Spinal cord (tissue), 10 donors: ENCODE data around the gene DNMT1. TPM values are rescaled to one million over a fixed set of nuclear protein-coding genes. Genes with fewer than 3 reads are reported as not detected.
"Not testable (repeated sequence)": the region's sequence is repeated elsewhere in the genome, so short reads cannot be mapped to it uniquely, and the experiment has no call there.

Experiments
- DNase-seq, 6 donors: peaks; one replicate each; pipeline versions ENCODE4 v3.0.0 to v3.0.0-alpha.2; 2013 to 2015; ENCODE audit warnings: low spot score in 6 of 6, low read depth in 4 of 6
- H3K27ac ChIP-seq: one replicate; pipeline ENCODE4 v1.5.1; 2013; ENCODE audit warnings: low read depth, low read length, control low read depth
- H3K27me3 ChIP-seq: one replicate; pipeline ENCODE4 v1.6.1; 2013; ENCODE audit warnings: low read length; ENCODE audit not compliant: control insufficient read depth, insufficient read depth
- H3K36me3 ChIP-seq: one replicate; pipeline ENCODE4 v1.6.1; 2013; ENCODE audit warnings: low read length; ENCODE audit not compliant: control insufficient read depth, insufficient read depth
- H3K4me1 ChIP-seq: one replicate; pipeline ENCODE4 v1.6.1; 2013; ENCODE audit warnings: low read length; ENCODE audit not compliant: control insufficient read depth, insufficient read depth
- H3K4me3 ChIP-seq: one replicate; pipeline ENCODE4 v1.5.1; 2013; ENCODE audit warnings: low read depth, low read length, control low read depth
- H3K9me3 ChIP-seq: one replicate; pipeline ENCODE4 v1.6.1; 2013; ENCODE audit warnings: low read length; ENCODE audit not compliant: control insufficient read depth, insufficient read depth
- WGBS: methylation state at CpG from one replicate; pipeline ENCODE4 v1.1.5; 2013; ENCODE audit warnings: missing lambda C conversion rate; ENCODE audit not compliant: insufficient coverage; 5-methylcytosine and 5-hydroxymethylcytosine counted together
- polyA plus RNA-seq, 2 donors: library from polyadenylated mRNA; unstranded; fragments of 120-200 nt; gene quantifications; one replicate each; pipeline ENCODE4 v1.2.1, GENCODE V29; 2013; ENCODE audit not compliant: insufficient read length in 2 of 2
- total RNA-seq, 2 donors: library from RNA; depleted of rRNA in 1 of 2; stranded (reverse); fragments of 120-200 nt in 1 of 2; fragments of >200 nt in 1 of 2; gene quantifications; one replicate each; pipeline versions ENCODE4 v1.2.3 to v1.2.4, GENCODE V29; 2013 to 2014
- donor health status: healthy.

Gene DNMT1
- total and polyA plus RNA-seq, 4 donors = 30.3 to 114 (median 68.3) TPM

DNA sequence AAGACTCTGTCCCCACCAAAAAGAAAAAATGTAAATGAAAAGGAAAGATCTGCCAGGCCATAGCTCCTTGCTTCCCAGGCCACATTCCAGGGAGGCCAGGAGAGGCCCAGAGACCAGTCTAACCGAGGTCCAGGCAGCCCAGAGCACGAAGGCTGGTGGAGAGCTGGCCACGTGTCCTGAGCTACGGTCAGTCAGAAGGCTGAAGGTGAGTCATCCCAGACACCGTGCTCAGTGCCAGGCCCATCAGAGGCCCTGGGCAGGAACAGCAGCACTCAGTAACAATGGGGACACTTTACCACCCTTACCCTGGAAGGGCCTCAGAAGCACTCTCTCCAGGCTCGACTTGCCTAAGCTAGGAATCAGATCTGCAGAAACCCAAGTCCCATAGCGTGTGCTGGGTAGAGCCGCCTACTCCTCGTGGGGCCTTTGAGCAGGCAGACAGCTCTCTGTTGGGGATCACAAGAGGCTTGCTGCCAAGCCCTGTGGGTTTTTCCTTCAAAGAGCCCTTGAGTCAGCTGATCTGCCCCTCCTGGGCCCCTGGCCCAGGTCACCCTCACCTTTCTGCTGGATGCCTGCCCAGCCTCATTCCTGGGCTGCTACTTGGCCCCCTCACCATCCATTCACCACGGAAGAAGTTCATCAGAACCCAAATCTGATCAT is 11.6 kb upstream of the DNMT1 start:
- Histone ChIP-seq H3K27me3 (no peaks in the 10 kb centered on the region), H3K36me3 (no peaks in the 10 kb centered on the region), H3K27ac (no peak overlapping the region), H3K4me1 (no peaks in the 10 kb centered on the region), H3K9me3 (no peaks in the 10 kb centered on the region), H3K4me3 (no peak overlapping the region)
- 79% methylated on average over 10 of the region's 10 CpGs for WGBS
- no peak for DNase-seq

DNA sequence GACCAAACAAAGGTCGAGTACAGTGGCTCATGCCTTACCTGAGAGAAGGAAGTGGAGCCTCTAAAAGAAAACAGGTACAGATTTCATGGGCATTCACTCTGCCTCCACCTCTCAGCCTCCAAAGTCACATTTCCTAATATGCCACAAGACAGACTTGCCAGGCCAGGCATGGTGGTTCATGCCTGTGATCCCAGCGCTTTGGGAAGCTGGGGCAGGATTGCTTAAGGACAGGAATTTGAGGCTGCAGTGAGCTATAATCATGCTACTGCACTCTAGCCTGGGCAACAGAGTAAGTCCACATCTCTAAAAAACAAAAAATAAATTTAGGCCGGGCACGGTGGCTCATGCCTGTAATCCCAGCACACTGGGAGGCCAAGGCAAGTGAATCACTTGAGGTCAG is 10.9 kb upstream of the DNMT1 start:
- 100% methylated on average over 3 of the region's 4 CpGs for WGBS
- Histone ChIP-seq H3K27ac (no peak overlapping the region), H3K36me3 (no peaks in the 10 kb centered on the region), H3K27me3 (peaks cover 2% of the 10 kb centered on the region), H3K4me1 (no peaks in the 10 kb centered on the region), H3K9me3 (no peaks in the 10 kb centered on the region), H3K4me3 (no peak overlapping the region)
- DNase-seq = no peak

DNA sequence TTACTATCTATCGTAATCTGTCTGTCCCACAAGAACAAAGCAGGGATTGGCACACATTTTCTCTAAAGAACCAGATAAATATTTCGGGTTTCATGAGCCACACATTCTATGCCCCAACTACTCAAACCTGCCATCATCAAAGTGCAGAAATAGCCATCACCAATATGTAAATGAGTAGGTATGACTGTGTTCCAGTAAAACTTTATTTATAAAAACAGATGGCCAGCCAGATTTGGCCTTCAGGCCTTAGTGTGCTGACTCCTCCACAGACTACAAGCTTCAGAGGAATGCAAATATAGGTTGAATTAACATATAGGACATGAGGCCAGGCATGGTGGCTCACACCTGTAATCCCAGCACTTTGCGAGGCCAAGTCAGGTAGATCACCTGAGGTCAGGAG is 8.9 kb upstream of the DNMT1 start:
- Histone ChIP-seq H3K27me3 (peaks cover 2% of the 10 kb centered on the region), H3K4me3 (no peak overlapping the region), H3K27ac (no peak overlapping the region), H3K4me1 (no peaks in the 10 kb centered on the region), H3K36me3 (no peaks in the 10 kb centered on the region), H3K9me3 (no peaks in the 10 kb centered on the region)
- DNase-seq = no peak
- 100% methylated on average over 2 of the region's 3 CpGs for WGBS

DNA sequence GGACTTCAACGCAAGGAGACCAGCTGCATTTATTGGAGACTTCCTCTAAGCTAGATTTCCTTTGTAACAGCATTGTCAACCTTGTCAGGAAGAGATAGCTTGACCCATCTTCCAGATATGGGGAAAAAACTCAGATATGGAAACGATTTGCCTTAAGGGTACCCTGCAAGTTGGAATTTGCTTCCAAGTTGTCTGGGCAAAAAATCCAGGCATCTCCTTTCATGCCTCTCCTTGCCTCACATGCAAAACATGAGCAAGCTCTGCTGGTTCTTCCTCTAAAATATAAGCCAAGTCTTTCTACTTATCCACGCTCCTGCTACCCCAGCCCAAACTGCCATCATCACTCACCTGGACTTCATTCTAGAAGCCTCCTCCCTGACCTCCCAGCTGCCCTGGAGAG is 6.4 kb upstream of the DNMT1 start:
- no peak for DNase-seq
- H3K27me3 ChIP-seq = peaks cover 2% of the 10 kb centered on the region
- H3K27ac ChIP-seq = no peak overlapping the region
- H3K36me3 ChIP-seq = no peaks in the 10 kb centered on the region
- H3K9me3 ChIP-seq = no peaks in the 10 kb centered on the region
- 92% methylated on average over 2 of the region's 3 CpGs for WGBS
- H3K4me3 ChIP-seq = no peak overlapping the region
- no peaks in the 10 kb centered on the region for H3K4me1 ChIP-seq

DNA sequence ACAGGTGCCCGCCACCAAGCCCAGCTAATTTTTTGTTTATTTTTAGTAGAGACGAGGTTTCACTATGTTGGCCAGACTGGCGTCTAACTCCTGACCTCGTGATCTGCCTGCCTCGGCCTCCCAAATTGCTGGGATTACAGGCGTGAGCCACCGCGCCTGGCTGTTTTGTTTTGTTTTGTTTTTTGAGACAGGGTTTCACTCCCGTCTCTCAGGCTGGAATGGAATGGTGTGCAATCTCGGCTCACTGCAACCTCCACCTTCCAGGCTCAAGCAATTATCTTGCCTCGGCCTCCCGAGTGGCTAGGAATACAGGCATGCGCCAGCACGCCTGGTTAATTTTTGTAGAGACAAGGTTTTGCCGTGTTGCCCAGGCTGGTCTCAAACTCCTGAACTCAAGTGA is 5.3 kb upstream of the DNMT1 start:
- H3K27ac ChIP-seq, H3K36me3 ChIP-seq, H3K9me3 ChIP-seq, H3K4me1 ChIP-seq, DNase-seq, H3K4me3 ChIP-seq, H3K27me3 ChIP-seq: not testable (repeated sequence)
- WGBS = 88% methylated on average over 8 of the region's 15 CpGs

DNA sequence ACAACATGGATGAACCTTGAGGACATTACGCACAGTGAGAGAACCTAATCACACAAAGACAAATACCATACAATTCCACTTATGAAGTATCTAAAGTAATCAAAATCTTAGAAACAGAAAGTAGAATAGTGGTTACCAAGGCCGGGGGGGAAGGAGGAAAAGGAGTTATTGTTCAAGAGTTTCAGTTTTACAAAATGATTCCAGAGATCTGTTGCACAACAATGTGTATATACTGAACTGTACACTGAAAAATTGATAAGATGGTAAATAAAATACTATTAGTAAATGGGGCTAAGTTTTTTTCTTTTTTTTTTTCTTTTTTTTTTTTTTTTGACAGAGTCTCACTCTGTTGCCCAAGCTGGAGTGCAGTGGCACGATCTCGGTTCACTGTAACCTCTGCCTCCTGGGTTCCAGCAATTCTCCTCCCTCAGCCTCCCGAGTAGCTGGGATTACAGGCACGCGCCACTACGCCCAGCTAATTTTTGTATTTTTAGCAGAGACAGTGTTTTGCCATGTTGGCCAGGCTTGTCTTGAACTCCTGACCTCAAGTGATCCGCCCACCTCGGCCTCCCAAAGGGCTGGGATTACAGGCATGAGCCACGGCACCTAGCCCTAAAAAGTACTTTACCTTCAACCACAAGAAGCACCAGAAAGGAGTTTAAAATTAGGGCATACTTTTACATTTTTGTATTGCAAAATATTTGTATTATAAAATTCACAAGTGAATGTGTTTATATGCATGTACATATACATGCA is 4.3 kb upstream of the DNMT1 start:
- 82% methylated on average over 4 of the region's 11 CpGs for WGBS
- H3K27me3 ChIP-seq, H3K9me3 ChIP-seq, H3K36me3 ChIP-seq, H3K4me3 ChIP-seq, H3K27ac ChIP-seq, H3K4me1 ChIP-seq, DNase-seq: not testable (repeated sequence)

DNA sequence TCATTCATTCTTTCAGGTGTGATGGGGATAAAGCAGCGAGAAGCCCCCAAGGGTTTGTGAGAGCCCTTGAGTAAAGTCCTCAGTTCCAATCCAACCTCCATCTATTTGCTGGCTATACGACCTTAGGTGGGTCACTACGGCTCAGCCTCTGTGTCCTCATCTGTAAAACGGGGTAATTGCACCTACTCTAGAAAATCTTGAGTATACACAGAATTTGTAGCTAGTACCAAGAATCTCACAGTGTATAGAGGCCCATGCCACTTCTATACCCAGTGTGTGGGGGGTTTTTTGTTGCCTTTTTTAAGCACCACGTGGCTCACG is 406 bp upstream of the DNMT1 start:
- 0% methylated on average over 1 of the region's 6 CpGs for WGBS
- H3K36me3 ChIP-seq = peaks cover 4% of the 10 kb centered on the region
- H3K27me3 ChIP-seq = no peaks in the 10 kb centered on the region
- no peak for DNase-seq
- peaks cover 19% of the 10 kb centered on the region for H3K4me1 ChIP-seq
- peak overlapping the region; percentile 36 for H3K27ac ChIP-seq
- no peaks in the 10 kb centered on the region for H3K9me3 ChIP-seq
- H3K4me3 ChIP-seq = peak overlapping the region; percentile 75

DNA sequence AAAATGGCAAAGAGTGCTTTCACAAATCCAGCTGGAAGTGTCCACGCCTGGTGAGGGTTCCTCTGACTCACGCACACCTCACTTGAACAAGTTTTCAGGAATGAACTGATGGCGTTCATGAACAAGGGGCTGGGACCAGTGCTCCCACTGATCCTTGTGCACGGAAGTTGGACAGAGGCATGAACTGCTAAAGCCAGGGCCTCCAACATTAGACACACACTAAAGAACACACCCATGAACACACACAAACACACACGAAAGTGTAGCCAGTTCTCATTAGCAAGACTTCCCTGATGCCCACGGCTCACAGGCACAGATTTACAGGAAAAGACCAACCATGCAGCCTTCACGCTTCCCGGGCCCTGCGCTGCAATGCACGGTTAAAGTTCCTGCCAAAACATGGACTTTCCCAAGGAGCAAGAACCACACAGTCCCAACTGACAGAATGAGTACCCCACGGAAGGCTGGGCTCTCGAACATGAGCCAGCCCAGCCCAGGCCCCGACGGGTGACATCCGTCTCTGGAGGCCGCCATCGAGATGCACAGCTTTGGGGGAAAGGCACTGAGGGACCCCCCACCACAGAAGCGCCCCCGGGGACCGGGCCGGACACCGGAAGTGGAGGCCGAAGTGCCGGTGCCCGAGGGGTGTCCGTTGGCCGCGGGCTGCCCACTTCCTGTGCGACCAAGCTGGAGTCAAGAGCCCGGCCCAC is 808 bp downstream of the DNMT1 start:
- Histone ChIP-seq H3K36me3 (peaks cover 8% of the 10 kb centered on the region), H3K9me3 (no peaks in the 10 kb centered on the region), H3K27ac (peak overlapping the region; percentile 78), H3K4me1 (peaks cover 19% of the 10 kb centered on the region), H3K4me3 (peak overlapping the region; percentile 75), H3K27me3 (no peaks in the 10 kb centered on the region)
- no peak for DNase-seq
- WGBS = 3% methylated on average over 30 of the region's 30 CpGs

DNA sequence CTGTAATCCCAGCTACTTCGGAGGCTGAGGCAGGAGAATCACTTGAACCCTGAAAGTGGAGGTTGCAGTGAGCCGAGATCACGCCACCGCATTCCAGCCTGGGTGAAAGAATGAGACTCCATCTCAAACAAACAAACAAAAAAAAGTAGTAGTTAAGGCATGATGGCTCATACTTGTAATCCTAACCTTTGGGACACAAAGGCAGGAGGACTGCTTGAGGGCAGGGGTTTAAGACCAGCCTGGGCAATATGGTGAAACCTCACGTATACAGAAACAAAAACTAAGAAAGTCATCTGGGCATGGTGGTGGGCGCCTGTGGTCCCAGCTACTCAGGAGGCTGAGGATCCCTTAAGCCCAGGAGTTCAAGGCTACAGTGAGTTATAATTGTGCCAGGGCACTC is 1.8 kb downstream of the DNMT1 start:
- Histone ChIP-seq H3K27ac (no peak overlapping the region), H3K4me3 (no peak overlapping the region), H3K4me1 (peaks cover 19% of the 10 kb centered on the region), H3K9me3 (no peaks in the 10 kb centered on the region), H3K36me3 (peaks cover 9% of the 10 kb centered on the region), H3K27me3 (no peaks in the 10 kb centered on the region)
- DNase-seq = no peak
- WGBS = 100% methylated on average over 2 of the region's 6 CpGs

DNA sequence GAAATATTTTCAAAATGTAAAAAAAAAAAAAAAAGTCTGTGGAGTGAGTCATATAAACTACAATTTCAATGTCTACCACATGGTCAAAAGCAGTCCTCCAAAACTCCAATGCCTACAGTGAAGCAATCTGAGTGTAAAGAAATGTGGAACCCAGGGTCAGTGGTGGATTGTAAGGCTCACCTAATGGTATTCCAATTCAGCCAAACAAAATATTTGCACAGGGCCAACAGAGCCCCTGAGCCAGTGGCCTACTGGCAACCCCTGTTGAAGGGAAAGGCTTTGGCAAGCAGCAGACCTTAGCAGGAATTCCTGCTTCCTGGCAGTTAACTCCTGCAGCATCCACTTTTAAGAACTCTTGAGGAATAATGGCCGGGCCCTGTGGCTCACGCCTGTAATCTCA is 3.4 kb downstream of the DNMT1 start:
- WGBS = 80% methylated on average over 2 of the region's 2 CpGs
- no peak overlapping the region for H3K27ac ChIP-seq
- no peak overlapping the region for H3K4me3 ChIP-seq
- H3K27me3 ChIP-seq = no peaks in the 10 kb centered on the region
- peak in 1 of 6 donors; percentile 8 for DNase-seq
- H3K4me1 ChIP-seq = peaks cover 19% of the 10 kb centered on the region
- peaks cover 23% of the 10 kb centered on the region for H3K36me3 ChIP-seq
- H3K9me3 ChIP-seq = no peaks in the 10 kb centered on the region
